IMR-90 (cell line): ENCODE results near the gene NET1. TPM values are rescaled to one million over a fixed set of nuclear protein-coding genes. Genes with fewer than 3 reads are reported as not detected.

Experiments used
- ATAC-seq: fragments of 200-7000 bp; cut with Tn5 transposase; 2 replicates; pipeline ENCODE4 v1.9.1; 2020; ENCODE audit warnings: low read depth, mild to moderate bottlenecking, moderate library complexity
- BruUV-seq: library from RNA; stranded (reverse); fragments of 400-500 nt; replicated peaks from 2 replicates; lab custom pipeline; 2021; lab: Mats Ljungman, UMichigan
- CTCF ChIA-PET: fragments of 300-600 bp; formaldehyde crosslinking; extraction: SDS; loops from one replicate; lab custom pipeline; 2021; ENCODE audit warnings: antibody characterized with exemption; lab: Yijun Ruan, JAX
- POLR2A ChIA-PET: fragments of 300-600 bp; sonication (Branson Sonifier 250); formaldehyde crosslinking; loops from one replicate; lab custom pipeline; 2022; ENCODE audit warnings: antibody characterized with exemption; ENCODE audit not compliant: unreplicated experiment; lab: Charles Lee
- DNase-seq: peaks from one replicate; pipeline ENCODE4 v3.0.0; 2013
- H2AFZ ChIP-seq: replicated peaks from 2 replicates; pipeline ENCODE3; 2013; ENCODE audit warnings: low read length, mild to moderate bottlenecking; ENCODE audit not compliant: poor library complexity
- H2AK5ac ChIP-seq: 2 replicates; pipeline ENCODE4 v1.6.1; 2013; ENCODE audit warnings: low read depth, low read length, inconsistent platforms
- H2AK9ac ChIP-seq: replicated peaks from 2 replicates; pipeline ENCODE3; 2013; ENCODE audit warnings: mild to moderate bottlenecking, low read depth, low read length, moderate library complexity; ENCODE audit not compliant: poor library complexity
- H2BK120ac ChIP-seq: 2 replicates; pipeline ENCODE4 v1.6.1; 2013; ENCODE audit warnings: low read depth, low read length, inconsistent platforms
- H2BK15ac ChIP-seq: 3 replicates; pipeline ENCODE4 v1.6.1; 2013; ENCODE audit warnings: low read depth, low read length, inconsistent platforms
- H2BK20ac ChIP-seq: 2 replicates; pipeline ENCODE4 v1.6.1; 2013; ENCODE audit warnings: low read depth, mild to moderate bottlenecking, inconsistent platforms, low read length, moderate library complexity
- H2BK5ac ChIP-seq: 2 replicates; pipeline ENCODE4 v1.6.1; 2013; ENCODE audit warnings: mild to moderate bottlenecking, low read depth, low read length, inconsistent platforms; ENCODE audit not compliant: poor library complexity, severe bottlenecking
- H3K14ac ChIP-seq: replicated peaks from 2 replicates; pipeline ENCODE4 v1.6.1; 2013; ENCODE audit warnings: low read depth, low read length, inconsistent platforms
- H3K18ac ChIP-seq: 2 replicates; pipeline ENCODE4 v1.6.1; 2013; ENCODE audit warnings: low read depth, low read length, control low read depth
- H3K23ac ChIP-seq: 2 replicates; pipeline ENCODE4 v1.6.1; 2013; ENCODE audit warnings: low read depth, low read length, inconsistent platforms
- H3K27ac ChIP-seq: 2 replicates; pipeline ENCODE4 v1.5.1; 2013; ENCODE audit warnings: mild to moderate bottlenecking, control low read depth, low read length; ENCODE audit not compliant: insufficient read depth
- H3K27me3 ChIP-seq: 2 replicates; pipeline ENCODE4 v1.6.1; 2013; ENCODE audit warnings: low read length; ENCODE audit not compliant: control insufficient read depth, insufficient read depth
- H3K36me3 ChIP-seq: 2 replicates; pipeline ENCODE4 v1.6.1; 2013; ENCODE audit warnings: low read length, mixed read lengths; ENCODE audit not compliant: control insufficient read depth, insufficient read depth
- H3K4ac ChIP-seq: 2 replicates; pipeline ENCODE4 v1.6.1; 2013; ENCODE audit warnings: low read depth, low read length, inconsistent platforms
- H3K4me1 ChIP-seq: 2 replicates; pipeline ENCODE4 v1.6.1; 2013; ENCODE audit warnings: low read length, mixed read lengths; ENCODE audit not compliant: control insufficient read depth, insufficient read depth
- H3K4me2 ChIP-seq: 2 replicates; pipeline ENCODE4 v1.6.1; 2013; ENCODE audit warnings: low read depth, mild to moderate bottlenecking, control low read depth, low read length, moderate library complexity
- H3K4me3 ChIP-seq: 2 replicates; pipeline ENCODE4 v1.5.1; 2013; ENCODE audit warnings: low read depth, mild to moderate bottlenecking, control low read depth, low read length, moderate library complexity; ENCODE audit not compliant: insufficient read depth
- H3K56ac ChIP-seq: 2 replicates; pipeline ENCODE4 v1.6.1; 2013; ENCODE audit warnings: low read length, inconsistent platforms; ENCODE audit not compliant: insufficient read depth; ENCODE audit errors: extremely low read depth
- H3K79me1 ChIP-seq, 2 experiments: 2 replicates each; pipeline ENCODE4 v1.6.1; 2013; ENCODE audit warnings: low read length in 2 of 2, inconsistent platforms in 1 of 2, low read depth in 1 of 2
- H3K9ac ChIP-seq: 2 replicates; pipeline ENCODE4 v1.6.1; 2013; ENCODE audit warnings: low read depth, low read length, control low read depth
- H3K9me1 ChIP-seq: 2 replicates; pipeline ENCODE4 v1.6.1; 2013; ENCODE audit warnings: low read length, inconsistent platforms; ENCODE audit not compliant: insufficient read depth
- H3K9me3 ChIP-seq: 2 replicates; pipeline ENCODE4 v1.6.1; 2013; ENCODE audit warnings: low read length; ENCODE audit not compliant: control insufficient read depth, insufficient read depth
- H4K20me1 ChIP-seq: 2 replicates; pipeline ENCODE4 v1.6.1; 2013; ENCODE audit warnings: low read length, inconsistent platforms; ENCODE audit not compliant: insufficient read depth
- H4K5ac ChIP-seq: 2 replicates; pipeline ENCODE4 v1.6.1; 2013; ENCODE audit warnings: mild to moderate bottlenecking, low read depth, low read length, control low read depth
- H4K8ac ChIP-seq, 2 experiments: 2 replicates each; pipeline ENCODE4 v1.6.1; 2013; ENCODE audit warnings: low read depth in 2 of 2, low read length in 2 of 2, control low read depth in 1 of 2, inconsistent platforms in 1 of 2
- H4K91ac ChIP-seq: 2 replicates; pipeline ENCODE4 v1.6.1; 2013; ENCODE audit warnings: low read depth, low read length, inconsistent platforms; ENCODE audit not compliant: insufficient read depth
- BHLHE40 ChIP-seq: fragments of 150-350 bp; IDR thresholded peaks from 2 replicates; pipeline ENCODE4 v1.6.1; 2016; ENCODE audit warnings: mild to moderate bottlenecking, low read depth, low read length
- CEBPB ChIP-seq: IDR thresholded peaks from 2 replicates; pipeline ENCODE4 v1.6.1; 2012; ENCODE audit warnings: low read depth, low read length, improper control_type of control experiment
- CHD1 ChIP-seq: IDR thresholded peaks from 2 replicates; pipeline ENCODE4 v1.6.1; 2012; ENCODE audit warnings: low read depth, low read length, improper control_type of control experiment
- FOS ChIP-seq: fragments of 150-350 bp; IDR thresholded peaks from 2 replicates; pipeline ENCODE4 v1.6.1; 2016; ENCODE audit warnings: low read depth, low read length
- MAFK ChIP-seq: IDR thresholded peaks from 2 replicates; pipeline ENCODE4 v1.6.1; 2012; ENCODE audit warnings: low read depth, low read length, improper control_type of control experiment
- MXI1 ChIP-seq: IDR thresholded peaks from 2 replicates; pipeline ENCODE4 v1.6.1; 2012; ENCODE audit warnings: low read depth, mild to moderate bottlenecking, low read length, moderate library complexity, borderline replicate concordance
- NFE2L2 ChIP-seq: fragments of 150-350 bp; IDR thresholded peaks from 2 replicates; pipeline ENCODE4 v1.6.1; 2016; ENCODE audit warnings: low read depth, mild to moderate bottlenecking, low read length
- POLR2A ChIP-seq: IDR thresholded peaks from 2 replicates; pipeline ENCODE4 v1.6.1; 2012; ENCODE audit warnings: mild to moderate bottlenecking, low read depth, low read length
- SMC3 ChIP-seq: fragments of 150-350 bp; IDR thresholded peaks from 2 replicates; pipeline ENCODE4 v1.6.1; 2016; ENCODE audit warnings: low read depth, mild to moderate bottlenecking, antibody characterized with exemption, low read length, moderate library complexity
- WGBS, 2 experiments: methylation state at CpG; one replicate each; pipeline versions ENCODE4 v1.1.5 to v1.1.7; 2013; ENCODE audit warnings: missing lambda C conversion rate in 2 of 2; ENCODE audit not compliant: insufficient read length in 1 of 2; ENCODE audit errors: extremely low coverage in 2 of 2; 5-methylcytosine and 5-hydroxymethylcytosine counted together
- dilution Hi-C: fragments of 300-500 bp; cut with HindIII; formaldehyde crosslinking; loops from one replicate; pipeline ENCODE4 v1.14.3; 2018; ENCODE audit warnings: low sequenced_read_pairs; ENCODE audit not compliant: unreplicated experiment
- in situ Hi-C: fragments of 300-500 bp; cut with MboI; formaldehyde crosslinking; loops from 3 replicates; pipeline ENCODE4 v1.14.3; 2019; ENCODE audit warnings: low sequenced_read_pairs, inconsistent platforms, mixed read lengths
- intact Hi-C: fragments of 100-400 bp; cut with micrococcal nuclease; formaldehyde crosslinking; loops from 2 replicates; pipeline ENCODE4 v1.10.0; 2022
- polyA plus RNA-seq, 3 experiments: library from polyadenylated mRNA; depleted of rRNA; stranded (reverse); fragments of >200 nt; gene quantifications; 2 replicates each; pipeline ENCODE4 v1.2.3, GENCODE V29; 2012; ENCODE audit warnings: low replicate concordance in 1 of 3
- total RNA-seq: library from RNA; depleted of rRNA; stranded (reverse); fragments of >200 nt; gene quantifications from 2 replicates; pipeline ENCODE4 v1.2.3, GENCODE V29; 2012
- TF ChIP-seq, protein P1 (sequence below): fragments of 150-350 bp; IDR thresholded peaks from 2 replicates; pipeline ENCODE4 v1.6.1; 2016; ENCODE audit warnings: low read depth, mild to moderate bottlenecking, low read length, moderate library complexity, borderline replicate concordance
- TF ChIP-seq, protein P2 (sequence below): fragments of 150-350 bp; IDR thresholded peaks from 2 replicates; pipeline ENCODE4 v1.6.1; 2017; ENCODE audit warnings: mild to moderate bottlenecking, antibody characterized with exemption, low read length, low read depth

The NET1 gene
- total and polyA plus RNA-seq, 2 of the 4 experiments (the other 2 are of a cell fraction) = 20.0 to 54.7 TPM

DNA sequence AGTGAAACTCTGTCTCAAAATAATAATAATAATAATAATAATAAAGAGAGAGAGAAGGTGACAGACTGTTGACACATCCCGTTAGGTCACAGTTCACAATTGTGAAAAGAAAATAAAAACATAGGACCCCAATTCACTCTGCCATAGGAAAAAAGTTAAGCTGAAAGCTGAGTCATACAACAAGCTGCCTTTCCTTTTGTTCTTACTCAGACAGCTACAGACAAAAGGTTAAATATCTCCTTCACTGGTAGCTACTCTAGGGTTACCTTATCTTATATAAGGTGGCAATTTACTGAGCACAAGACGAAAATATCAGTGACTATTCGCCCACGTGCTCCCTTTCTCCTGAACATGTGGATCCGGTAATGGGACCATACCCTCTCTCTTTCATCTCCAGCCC, 25.2 kb upstream of the NET1 start:
- POLR2A ChIA-PET = no interaction called here
- dilution Hi-C loops = no loop called here
- no peaks in the 10 kb centered on the region for H3K79me1 ChIP-seq

More for the DNA sequence above, 25.2 kb upstream of the NET1 start:
- no peak overlapping the region for H2BK20ac ChIP-seq
- no peaks in the 10 kb centered on the region for H4K20me1 ChIP-seq
- H2BK15ac ChIP-seq = no peak overlapping the region
- no peak overlapping the region for H3K4ac ChIP-seq
- DNase-seq (no peak), ATAC-seq (no peak)
- H4K8ac ChIP-seq = no peak overlapping the region
- in situ Hi-C loops = loop anchor here (10.0 kb wide), 1 partner anchor 542 kb away; no protein-coding TSS in a partner anchor
- no peaks in the 10 kb centered on the region for H3K36me3 ChIP-seq
- no peak overlapping the region for H3K27ac ChIP-seq
- H3K4me3 ChIP-seq = no peak overlapping the region
- no peaks in the 10 kb centered on the region for H3K4me1 ChIP-seq
- no peak overlapping the region for H3K14ac ChIP-seq
- CTCF ChIA-PET = no interaction called here
- WGBS, 2 experiments = 68% methylated on average over 4 of the region's 5 CpGs; no CpG with 5 or more reads in 1 of the 2 experiments
- no peak overlapping the region for H4K5ac ChIP-seq
- H3K23ac ChIP-seq = no peak overlapping the region
- H3K56ac ChIP-seq = no peak overlapping the region
- H2BK5ac ChIP-seq = no peak overlapping the region
- peaks cover 4% of the 10 kb centered on the region for H3K9me3 ChIP-seq
- H3K9ac ChIP-seq = no peak overlapping the region
- no peak overlapping the region for H2BK120ac ChIP-seq
- no peak overlapping the region for H4K91ac ChIP-seq
- no peak overlapping the region for H2AK9ac ChIP-seq
- no peak overlapping the region for H2AK5ac ChIP-seq
- H3K9me1 ChIP-seq = no peaks in the 10 kb centered on the region
- no peak overlapping the region for H3K4me2 ChIP-seq
- no TSS peak for BruUV-seq
- no peak overlapping the region for H3K18ac ChIP-seq
- intact Hi-C loops = loop anchor here (10.0 kb wide), 1 partner anchor 572 kb away; no protein-coding TSS in a partner anchor
- TF ChIP-seq NFE2L2 (no peak), MXI1 (no peak), MAFK (no peak), CHD1 (no peak), SMC3 (no peak), CEBPB (no peak), FOS (no peak), BHLHE40 (no peak), POLR2A (no peak)
- TF ChIP-seq, protein P1, sequence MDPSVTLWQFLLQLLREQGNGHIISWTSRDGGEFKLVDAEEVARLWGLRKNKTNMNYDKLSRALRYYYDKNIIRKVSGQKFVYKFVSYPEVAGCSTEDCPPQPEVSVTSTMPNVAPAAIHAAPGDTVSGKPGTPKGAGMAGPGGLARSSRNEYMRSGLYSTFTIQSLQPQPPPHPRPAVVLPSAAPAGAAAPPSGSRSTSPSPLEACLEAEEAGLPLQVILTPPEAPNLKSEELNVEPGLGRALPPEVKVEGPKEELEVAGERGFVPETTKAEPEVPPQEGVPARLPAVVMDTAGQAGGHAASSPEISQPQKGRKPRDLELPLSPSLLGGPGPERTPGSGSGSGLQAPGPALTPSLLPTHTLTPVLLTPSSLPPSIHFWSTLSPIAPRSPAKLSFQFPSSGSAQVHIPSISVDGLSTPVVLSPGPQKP = no peak
- TF ChIP-seq, protein P2, sequence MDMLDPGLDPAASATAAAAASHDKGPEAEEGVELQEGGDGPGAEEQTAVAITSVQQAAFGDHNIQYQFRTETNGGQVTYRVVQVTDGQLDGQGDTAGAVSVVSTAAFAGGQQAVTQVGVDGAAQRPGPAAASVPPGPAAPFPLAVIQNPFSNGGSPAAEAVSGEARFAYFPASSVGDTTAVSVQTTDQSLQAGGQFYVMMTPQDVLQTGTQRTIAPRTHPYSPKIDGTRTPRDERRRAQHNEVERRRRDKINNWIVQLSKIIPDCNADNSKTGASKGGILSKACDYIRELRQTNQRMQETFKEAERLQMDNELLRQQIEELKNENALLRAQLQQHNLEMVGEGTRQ = no peak
- H2AFZ ChIP-seq = no peak overlapping the region
- peaks cover 7% of the 10 kb centered on the region for H3K27me3 ChIP-seq
